Keratinocyte (primary cell): ENCODE results near the gene TMPRSS11D.

Experiments used
- CTCF ChIP-seq, 3 experiments: IDR thresholded peaks in 1 of 3; conservative IDR thresholded peaks in 1 of 3; optimal IDR thresholded peaks in 1 of 3; 2 replicates in 2 of 3; 3 replicates in 1 of 3; pipeline versions ENCODE3 to v1.5.1; 2011; ENCODE audit warnings: low read length in 3 of 3, mild to moderate bottlenecking in 3 of 3, moderate library complexity in 2 of 3, control low read depth in 1 of 3, inconsistent platforms in 1 of 3; ENCODE audit not compliant: insufficient read depth in 2 of 3; ENCODE audit errors: extremely low read depth in 1 of 3
- EZH2 ChIP-seq: IDR thresholded peaks from one replicate; pipeline ENCODE4 v1.6.1; 2012; ENCODE audit warnings: inconsistent platforms, mild to moderate bottlenecking, low read length, moderate library complexity

GRCh38 chr4:67909905-67910584, 26.2 kb upstream of the TMPRSS11D start:
- peak in 2 of 3 experiments; percentile 35 to 51 for TF ChIP-seq CTCF (optimal IDR thresholded peaks at IDR 0.05 in 1 of 3, IDR thresholded peaks at IDR 0.05 in 1 of 3, conservative IDR thresholded peaks at IDR 0.05 in 1 of 3; ENCODE audit: extremely low read depth in 1 of 3, insufficient read depth in 2 of 3, low read length in 3 of 3)
- TF ChIP-seq EZH2: no peak
